ENCODE data around the gene CDHR2. TPM values are rescaled to one million over a fixed set of nuclear protein-coding genes. Genes with fewer than 3 reads are reported as not detected.

CDHR2 gene
- total RNA-seq, 1 experiment from 2014 or later: 0.10 TPM

GRCh38 chr5:176628406-176629228, 79.5 kb downstream of the CDHR2 start:
- peak overlapping the region; percentile 21; the same call in 1 of the 2 replicates for H3K4me2 ChIP-seq (ENCODE audit: low read length)
- no peak for DNase-seq (ENCODE audit: low read depth, low spot score)
- BruUV-seq (replicated peaks): no TSS peak

More at GRCh38 chr5:176628406-176629228, 79.5 kb downstream of the CDHR2 start:
- H3K9ac ChIP-seq (ENCODE audit: low read length): no peak overlapping the region
- CTCF ChIA-PET: no interaction called here
- H3K9me3 ChIP-seq (ENCODE audit: control insufficient read depth in 1 of 2, insufficient read depth in 1 of 2, low read depth in 1 of 2, low read length in 2 of 2): no peaks in the 10 kb centered on the region
- H3K27ac ChIP-seq (ENCODE audit: low read depth, low read length): no peak overlapping the region
- no peak overlapping the region for H3K4me3 ChIP-seq (replicated peaks in 1 of 2; ENCODE audit: low read depth in 1 of 2, low read length in 2 of 2)
- H2AFZ ChIP-seq (ENCODE audit: low read depth, low read length, poor library complexity, severe bottlenecking): no peak overlapping the region
- RAD21 ChIA-PET (ENCODE audit: low non-redundant PET in 1 of 2, low total read pairs in 2 of 2, uncharacterized antibody in 2 of 2, unreplicated experiment in 2 of 2): no interaction called here
- POLR2A ChIA-PET: no interaction called here
- H3K79me2 ChIP-seq (ENCODE audit: insufficient read depth, low read length): no peaks in the 10 kb centered on the region
- H3K9me2 ChIP-seq (ENCODE audit: insufficient read depth): no peaks in the 10 kb centered on the region
- peaks cover 0 to 18% of the 10 kb centered on the region in 2 experiments; a peak in 2 of 4 replicates for H3K4me1 ChIP-seq (ENCODE audit: control insufficient read depth in 1 of 2, insufficient read depth in 2 of 2, low read length in 2 of 2)
- no peak for ATAC-seq
- peaks cover 2% of the 10 kb centered on the region; the same call in 1 of the 2 replicates for H3K27me3 ChIP-seq (ENCODE audit: insufficient read depth, low read length)
- intact Hi-C loops (cut with micrococcal nuclease): no loop called here
- no peaks in the 10 kb centered on the region for H3K36me3 ChIP-seq (ENCODE audit: control insufficient read depth in 1 of 2, insufficient read depth in 2 of 2, low read length in 2 of 2)
- no peaks in the 10 kb centered on the region for H4K20me1 ChIP-seq (ENCODE audit: insufficient read depth)
- TF ChIP-seq EZH2 (IDR thresholded peaks at IDR 0.05): no peak
- no peak for TF ChIP-seq REST (IDR thresholded peaks at IDR 0.05; ENCODE audit: low read depth)
- no peak for TF ChIP-seq ZNF274 (IDR thresholded peaks at IDR 0.05; ENCODE audit: low read depth, low read length)
- TF ChIP-seq ELF1 (IDR thresholded peaks at IDR 0.05; ENCODE audit: borderline replicate concordance, low read depth): no peak
- TF ChIP-seq, protein P1, sequence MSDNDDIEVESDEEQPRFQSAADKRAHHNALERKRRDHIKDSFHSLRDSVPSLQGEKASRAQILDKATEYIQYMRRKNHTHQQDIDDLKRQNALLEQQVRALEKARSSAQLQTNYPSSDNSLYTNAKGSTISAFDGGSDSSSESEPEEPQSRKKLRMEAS (IDR thresholded peaks at IDR 0.05): no peak

Measured in HCT116 (cell line).